ENCODE measurements around the gene SPSB3. TPM values are rescaled to one million over a fixed set of nuclear protein-coding genes. Genes with fewer than 3 reads are reported as not detected.

Gene SPSB3
- total RNA-seq, result 100 to 1,000 TPM in 1 of 4 donors, 10 to 100 TPM in 3; 14.7 to 102 (median 64.5) TPM

- TF ChIP-seq, protein P1, sequence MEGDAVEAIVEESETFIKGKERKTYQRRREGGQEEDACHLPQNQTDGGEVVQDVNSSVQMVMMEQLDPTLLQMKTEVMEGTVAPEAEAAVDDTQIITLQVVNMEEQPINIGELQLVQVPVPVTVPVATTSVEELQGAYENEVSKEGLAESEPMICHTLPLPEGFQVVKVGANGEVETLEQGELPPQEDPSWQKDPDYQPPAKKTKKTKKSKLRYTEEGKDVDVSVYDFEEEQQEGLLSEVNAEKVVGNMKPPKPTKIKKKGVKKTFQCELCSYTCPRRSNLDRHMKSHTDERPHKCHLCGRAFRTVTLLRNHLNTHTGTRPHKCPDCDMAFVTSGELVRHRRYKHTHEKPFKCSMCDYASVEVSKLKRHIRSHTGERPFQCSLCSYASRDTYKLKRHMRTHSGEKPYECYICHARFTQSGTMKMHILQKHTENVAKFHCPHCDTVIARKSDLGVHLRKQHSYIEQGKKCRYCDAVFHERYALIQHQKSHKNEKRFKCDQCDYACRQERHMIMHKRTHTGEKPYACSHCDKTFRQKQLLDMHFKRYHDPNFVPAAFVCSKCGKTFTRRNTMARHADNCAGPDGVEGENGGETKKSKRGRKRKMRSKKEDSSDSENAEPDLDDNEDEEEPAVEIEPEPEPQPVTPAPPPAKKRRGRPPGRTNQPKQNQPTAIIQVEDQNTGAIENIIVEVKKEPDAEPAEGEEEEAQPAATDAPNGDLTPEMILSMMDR (IDR thresholded peaks at IDR 0.05; ENCODE audit: low read depth), result no peak
These were observed at the start of gene SPSB3, which contains the start of gene NUBP2 for GRCh38 chr16:1782408-1783264. SPSB3 (minus strand) TSS chr16:1782571; CDS start chr16:1781483, 1,088 bp downstream. NUBP2 (plus strand) TSS chr16:1782960; CDS start chr16:1783021, 61 bp downstream.

DNA sequence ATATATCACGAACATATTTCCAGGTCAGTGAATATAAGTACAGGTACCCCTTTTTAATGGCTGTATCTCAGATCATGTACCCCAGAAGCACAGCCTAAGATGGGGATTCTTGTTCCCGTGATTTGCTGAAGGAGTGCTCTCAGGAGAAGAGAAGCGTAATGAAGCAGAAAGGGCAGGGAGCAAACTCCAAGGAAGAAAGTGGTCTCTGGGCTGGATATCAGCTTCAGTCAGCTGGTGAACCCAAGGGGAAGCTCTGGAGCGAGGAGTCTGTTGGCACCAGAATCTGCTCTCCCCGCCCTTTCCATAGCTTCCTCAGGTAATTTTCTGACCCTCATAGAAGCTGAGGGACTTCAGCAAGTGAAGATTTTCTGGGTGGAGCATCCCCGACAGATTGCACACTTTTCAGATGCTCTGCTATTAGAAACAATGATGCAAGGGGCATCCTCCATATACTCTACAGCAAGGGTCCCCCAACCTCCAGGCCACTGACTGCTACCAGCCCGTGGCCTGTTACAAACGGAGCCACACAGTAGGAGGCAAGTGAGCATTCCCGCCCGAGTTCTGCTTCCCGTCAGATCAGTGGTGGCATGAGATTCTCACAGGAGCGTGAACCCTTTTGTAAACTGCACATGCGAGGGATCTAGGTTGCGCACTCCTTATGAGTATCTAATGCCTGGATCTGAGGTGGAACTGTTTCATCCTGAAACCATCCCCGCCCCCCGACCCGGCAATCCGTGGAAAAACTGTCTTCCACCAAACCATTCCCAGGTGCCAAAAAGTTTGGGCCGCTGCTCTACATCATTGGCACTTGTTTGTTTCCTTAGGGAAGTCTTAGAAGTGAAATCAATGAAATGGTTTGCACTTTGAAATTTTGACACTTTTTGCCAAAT lies 49.1 kb upstream of the SPSB3 start:
- TF ChIP-seq, protein P1 (IDR thresholded peaks at IDR 0.05; ENCODE audit: low read depth), result no peak

DNA sequence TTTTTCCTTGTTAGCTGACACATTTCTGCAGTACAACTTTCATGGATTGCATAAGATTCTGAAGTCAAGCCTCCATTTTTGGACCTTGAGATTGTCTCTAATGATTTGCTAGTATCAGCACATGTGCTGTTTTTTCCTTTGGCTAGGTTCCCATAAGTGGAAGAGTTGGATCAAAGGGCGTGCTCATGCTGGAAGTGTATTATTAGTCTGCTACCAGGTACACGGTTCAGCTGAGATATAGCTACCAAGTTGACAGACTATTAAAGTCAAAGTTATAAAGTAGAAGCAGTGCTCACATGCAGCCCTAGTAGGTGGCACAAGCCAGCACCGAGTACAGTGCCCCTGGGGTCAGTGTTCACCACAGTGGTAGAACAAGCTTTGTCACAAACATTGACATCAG lies 47.8 kb upstream of the SPSB3 start:
- TF ChIP-seq, protein P1 (IDR thresholded peaks at IDR 0.05; ENCODE audit: low read depth), result no peak

DNA sequence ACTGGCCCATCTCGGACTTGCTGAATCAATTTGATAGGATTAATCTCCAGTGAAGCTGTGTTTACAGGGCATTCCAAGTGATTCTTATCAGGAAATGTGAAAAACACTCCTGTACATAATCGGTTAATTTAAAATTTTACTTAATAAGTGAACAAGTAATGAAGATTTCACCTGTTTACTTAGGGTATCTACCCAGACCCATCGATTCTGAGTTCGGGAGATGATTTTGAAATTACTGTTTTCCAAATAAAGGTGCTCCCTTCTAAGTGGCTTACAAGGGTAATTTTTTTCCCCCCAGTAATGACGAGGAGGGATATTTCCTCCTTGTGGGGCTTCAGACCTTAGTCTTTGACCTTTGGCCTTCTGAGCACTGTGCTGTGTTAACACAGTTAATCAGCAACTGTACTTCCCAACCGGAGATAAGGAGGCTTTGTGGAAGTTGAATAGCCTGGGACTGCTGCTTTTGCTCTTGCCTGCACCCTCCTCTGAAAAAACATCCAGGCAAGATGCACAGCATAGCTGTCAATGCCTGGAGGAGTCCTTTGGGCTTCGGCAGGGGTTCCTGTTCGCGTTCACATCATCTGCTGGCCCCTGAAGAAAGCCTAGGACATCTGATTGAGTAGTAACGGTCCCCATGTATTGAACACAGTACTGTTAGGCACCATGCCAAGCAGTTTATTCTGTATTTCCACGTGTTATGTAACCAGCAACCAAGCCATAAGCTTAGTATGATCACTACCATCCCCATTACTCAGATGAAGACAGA lies 46.5 kb upstream of the SPSB3 start:
- TF ChIP-seq, protein P1 (IDR thresholded peaks at IDR 0.05; ENCODE audit: low read depth), result no peak

GRCh38 chr16:1826691-1827573 lies 44.6 kb upstream of the SPSB3 start, which contains the start of the genes FAHD1 and HAGH:
FAHD1 (plus strand) TSS chr16:1827206; CDS start chr16:1827239, 33 bp downstream.
HAGH (minus strand) TSS chr16:1826825; CDS start chr16:1826787, 38 bp downstream.
- TF ChIP-seq, protein P1 (IDR thresholded peaks at IDR 0.05; ENCODE audit: low read depth), result no peak
